NCI-H1436 (cell line): ENCODE data around the gene RBP2.

Experiments used
- DNase-seq: peaks from one replicate; lab custom pipeline; 2025; lab: John Stamatoyannopoulos, UW

The RBP2 gene

DNA sequence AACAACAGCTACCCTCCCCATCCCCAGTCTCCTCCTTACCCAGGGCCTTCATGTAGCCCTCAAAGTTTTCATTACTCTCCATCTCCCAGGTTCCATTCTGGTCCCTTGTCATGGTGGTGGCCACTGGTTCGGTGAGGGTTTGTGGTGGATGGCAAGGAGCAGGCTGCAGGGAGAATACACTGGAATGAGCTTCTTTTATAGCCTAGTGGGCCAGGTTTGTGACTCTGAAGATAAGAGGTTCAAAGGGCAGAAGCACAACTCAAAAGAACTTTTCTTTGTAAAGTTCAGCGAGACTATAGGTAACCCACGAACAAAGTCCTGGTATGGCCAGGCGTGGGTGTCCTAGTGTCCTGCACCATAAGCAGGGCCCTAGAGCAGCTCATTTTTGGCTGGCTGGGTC, at the start of gene RBP2:
RBP2 (minus strand) TSS at position 169 of the 400 bp plus-strand sequence; CDS start at position 112, 57 bp downstream.
- DNase-seq = no peak

DNA sequence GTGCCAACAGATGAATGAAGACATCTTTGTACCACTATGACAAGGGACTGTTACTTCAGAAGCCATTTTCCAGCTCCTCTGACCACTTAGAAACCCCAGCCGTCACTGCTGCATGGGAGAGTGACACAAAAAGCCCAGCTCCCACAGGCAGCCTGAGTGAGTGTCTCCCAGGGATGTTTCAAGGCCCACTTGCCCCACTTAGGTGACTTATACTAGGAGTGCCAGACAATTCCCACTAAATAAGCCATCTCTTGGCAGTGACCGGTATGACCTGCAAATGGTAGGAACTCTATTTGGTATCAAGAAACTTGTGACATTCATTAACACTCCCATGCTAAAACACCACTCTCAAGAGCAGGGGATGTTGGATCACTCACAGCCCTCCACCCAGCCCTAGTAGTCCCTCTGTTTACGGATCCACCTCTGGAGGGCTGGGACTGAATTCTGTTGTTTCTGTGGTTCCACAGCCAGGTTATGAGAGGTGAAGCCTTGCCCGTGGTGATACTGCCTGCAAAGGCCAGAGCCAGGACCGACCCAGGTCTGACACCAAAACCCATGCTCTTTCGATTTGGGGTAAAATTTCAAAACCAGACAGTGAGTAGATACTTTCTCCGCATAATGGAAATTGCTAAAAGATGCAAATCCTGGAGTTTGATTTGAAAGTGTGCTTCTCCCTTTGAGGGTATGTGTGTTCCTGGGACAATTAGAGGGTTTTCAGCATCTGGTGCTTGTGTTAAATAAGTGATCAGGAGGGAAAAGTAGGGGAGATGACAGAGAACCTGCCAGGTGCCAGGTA, 48.7 kb upstream of the RBP2 start:
- no peak for DNase-seq

- DNase-seq = no peak
Observed at GRCh38 chr3:139523718-139524117, 47.4 kb upstream of the RBP2 start.

GRCh38 chr3:139523166-139523565, 46.9 kb upstream of the RBP2 start:
- no peak for DNase-seq

DNA sequence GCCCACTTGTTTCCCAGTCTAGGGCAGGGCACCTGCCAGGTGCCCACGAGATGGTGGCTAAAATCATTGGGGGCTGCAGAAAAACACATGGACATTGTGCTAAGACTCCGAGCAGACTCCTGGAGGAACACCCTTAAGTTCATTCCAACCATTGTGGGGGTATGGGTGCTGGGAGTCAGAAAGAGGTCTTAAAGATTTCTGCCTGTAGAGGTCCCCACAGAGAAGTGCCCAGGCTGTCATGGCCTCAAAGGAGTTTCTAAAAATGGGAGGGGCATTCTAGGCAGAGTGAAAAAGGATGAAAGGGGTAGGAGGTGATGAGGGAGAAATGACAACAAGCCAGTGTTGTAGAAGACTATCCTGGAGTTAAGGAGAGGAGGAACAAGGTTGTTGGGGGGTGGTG, 46.1 kb upstream of the RBP2 start:
- no peak for DNase-seq

GRCh38 chr3:139521816-139522215, 45.5 kb upstream of the RBP2 start:
- DNase-seq = no peak

- DNase-seq = no peak
Observed at GRCh38 chr3:139521144-139521543, 44.8 kb upstream of the RBP2 start.

DNA sequence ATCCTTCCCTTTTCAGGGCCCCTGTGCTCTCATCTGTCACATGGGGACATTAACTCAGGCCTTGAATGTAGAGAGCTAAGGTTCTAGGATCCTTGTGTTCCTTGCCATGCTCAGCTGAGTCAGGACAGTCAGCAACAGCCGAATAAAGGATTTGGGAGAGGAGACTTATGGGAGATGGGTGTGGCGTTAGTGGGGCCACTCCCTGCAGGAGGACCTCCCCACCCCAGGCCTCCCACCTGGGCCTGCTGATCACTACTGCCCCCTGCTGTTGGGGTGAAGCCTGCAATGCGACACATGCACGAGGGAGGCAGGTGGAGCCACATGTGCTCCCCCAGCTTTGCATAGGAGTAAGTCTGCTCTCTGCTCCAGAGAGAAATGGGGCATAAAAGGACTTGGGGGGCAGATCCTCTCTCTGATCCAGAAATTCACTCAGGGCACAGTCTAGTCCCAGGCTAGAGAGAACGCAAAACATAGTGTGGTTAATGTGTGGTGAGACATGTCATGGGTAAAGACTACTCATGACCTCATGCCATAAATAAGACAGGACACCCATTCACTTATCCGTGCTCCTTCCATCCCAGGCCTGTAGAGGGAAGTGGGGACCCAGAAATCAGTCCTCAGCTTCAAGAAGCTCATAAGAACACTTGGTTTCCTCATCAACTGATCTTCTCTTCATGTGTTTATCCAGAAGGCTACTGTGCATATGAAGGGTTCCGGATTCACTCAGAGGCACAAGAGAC, 43.9 kb upstream of the RBP2 start:
- peak; percentile 23 for DNase-seq

GRCh38 chr3:139518926-139519842, 42.9 kb upstream of the RBP2 start:
- DNase-seq = no peak

DNA sequence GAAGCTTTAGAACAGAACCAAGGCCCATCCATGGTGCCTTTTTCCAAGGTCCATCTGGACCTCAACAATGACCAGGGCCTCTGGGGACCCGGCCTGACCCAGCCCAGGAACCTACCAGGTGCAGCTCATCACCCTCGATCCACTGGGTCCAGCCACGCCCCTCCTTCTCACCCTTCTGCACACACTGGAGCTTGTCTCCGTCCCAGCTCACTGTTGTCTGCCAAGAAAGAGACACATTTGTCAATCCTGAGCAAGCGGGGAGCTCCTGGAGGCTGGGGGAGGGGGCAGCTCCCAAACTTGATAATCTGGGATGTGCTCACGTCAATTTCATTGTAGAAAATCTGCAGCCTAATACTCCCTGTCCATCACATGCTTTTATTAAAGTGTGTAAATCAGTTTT, 42.0 kb upstream of the RBP2 start:
- DNase-seq = no peak

GRCh38 chr3:139517321-139518065, 41.2 kb upstream of the RBP2 start:
- no peak for DNase-seq

- no peak for DNase-seq
Observed at GRCh38 chr3:139514741-139515140, 38.4 kb upstream of the RBP2 start.

GRCh38 chr3:139509631-139510030, 33.3 kb upstream of the RBP2 start:
- DNase-seq = no peak

GRCh38 chr3:139506766-139507165, 30.4 kb upstream of the RBP2 start:
- no peak for DNase-seq

- no peak for DNase-seq
Observed at GRCh38 chr3:139505829-139506386, 29.6 kb upstream of the RBP2 start.

GRCh38 chr3:139499536-139499935, 23.2 kb upstream of the RBP2 start:
- DNase-seq = no peak

DNA sequence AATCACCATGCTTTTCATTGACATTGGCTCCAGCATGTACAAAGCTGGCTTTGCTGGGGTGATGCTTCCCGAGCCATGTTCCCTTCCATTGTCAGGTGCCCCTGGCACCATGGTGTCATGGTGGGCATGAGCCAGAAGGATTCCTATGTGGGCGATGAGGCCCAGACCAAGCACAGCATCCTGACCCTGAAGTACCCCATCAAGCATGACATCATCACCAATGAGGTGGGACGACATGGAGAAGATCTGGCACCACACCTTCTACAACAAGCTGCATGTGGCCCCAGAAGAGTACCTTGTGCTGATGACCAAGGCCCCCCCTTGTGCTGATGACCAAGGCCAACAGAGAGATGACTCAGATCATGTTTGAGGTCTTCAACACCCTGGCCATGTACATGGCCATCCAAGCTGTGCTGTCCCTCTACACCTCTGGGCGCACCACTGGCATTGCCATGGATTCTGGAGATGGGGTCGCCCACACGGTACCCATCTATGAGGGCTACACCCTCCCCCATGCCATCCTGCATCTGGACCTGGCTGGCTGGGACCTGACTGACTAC, 17.6 kb upstream of the RBP2 start:
- no peak for DNase-seq

GRCh38 chr3:139491966-139492365, 15.7 kb upstream of the RBP2 start:
- DNase-seq = peak; percentile 11

GRCh38 chr3:139491027-139491700, 14.8 kb upstream of the RBP2 start:
- peak; percentile 19 for DNase-seq

- DNase-seq = no peak
Observed at GRCh38 chr3:139482206-139482605, 5.9 kb upstream of the RBP2 start.
